CD1c-positive myeloid dendritic cell (primary cell): Measurements from ENCODE around the gene HMGN4.

Source experiments
- DNase-seq: peaks from one replicate; pipeline ENCODE4 v3.0.0-alpha.2; 2016; ENCODE audit errors: extremely low spot score

Gene HMGN4

DNA sequence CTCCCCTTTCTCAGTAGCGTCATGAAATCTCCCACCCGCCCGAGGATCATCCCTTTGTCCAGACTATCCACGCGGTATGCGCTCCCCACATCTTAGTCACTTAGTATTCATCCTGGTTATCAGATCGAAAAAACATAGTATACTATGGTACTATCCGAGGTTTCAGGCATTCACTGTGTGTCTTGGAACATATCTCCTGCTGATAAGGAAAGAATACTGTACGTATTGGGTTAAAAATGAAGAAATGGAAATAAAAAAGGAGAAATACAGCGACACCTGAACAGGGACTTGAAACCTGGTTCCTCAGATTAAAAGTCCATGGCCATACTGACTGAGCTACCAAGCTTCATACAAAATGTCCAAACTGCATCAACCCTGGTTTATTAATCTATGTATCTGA lies 14.0 kb downstream of the HMGN4 start:
- DNase-seq = no peak

GRCh38 chr6:26552640-26553188 lies 14.5 kb downstream of the HMGN4 start:
- DNase-seq = no peak

DNA sequence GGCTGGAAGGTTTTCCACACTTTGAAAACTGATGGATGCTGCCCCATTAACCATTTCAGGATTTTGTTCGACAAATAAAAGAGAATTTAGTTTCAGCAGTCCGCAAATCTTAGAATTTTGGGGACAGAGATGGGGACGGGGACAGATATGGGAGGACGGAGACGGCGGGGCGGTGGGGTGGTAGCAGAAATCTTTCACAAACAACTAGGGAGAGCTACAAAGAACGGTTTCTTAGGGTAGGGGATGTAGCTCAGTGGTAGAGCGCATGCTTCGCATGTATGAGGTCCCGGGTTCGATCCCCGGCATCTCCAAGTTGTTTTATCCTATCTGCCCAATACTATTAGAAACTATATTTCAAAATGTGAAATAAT lies 15.1 kb downstream of the HMGN4 start:
- peak; percentile 76 for DNase-seq

- DNase-seq = peak; percentile 86
Measured at GRCh38 chr6:26553635-26554446, 15.7 kb downstream of the HMGN4 start.

- no peak for DNase-seq
Measured at GRCh38 chr6:26554447-26554696, 16.2 kb downstream of the HMGN4 start.

- peak; percentile 60 for DNase-seq
Measured at GRCh38 chr6:26554697-26555504, 16.7 kb downstream of the HMGN4 start.

GRCh38 chr6:26555505-26556262 lies 17.5 kb downstream of the HMGN4 start:
- DNase-seq = no peak

- DNase-seq = no peak
Measured at GRCh38 chr6:26556263-26557070, 18.3 kb downstream of the HMGN4 start.

GRCh38 chr6:26561533-26562466 lies 23.6 kb downstream of the HMGN4 start:
- DNase-seq = no peak

- DNase-seq = no peak
Measured at GRCh38 chr6:26563488-26563887, 25.3 kb downstream of the HMGN4 start.

- peak; percentile 98 for DNase-seq
Measured at GRCh38 chr6:26568601-26569432, 30.7 kb downstream of the HMGN4 start.

GRCh38 chr6:26569433-26569764 lies 31.2 kb downstream of the HMGN4 start:
- no peak for DNase-seq

- DNase-seq = no peak
Measured at GRCh38 chr6:26570027-26570809, 32.1 kb downstream of the HMGN4 start.

DNA sequence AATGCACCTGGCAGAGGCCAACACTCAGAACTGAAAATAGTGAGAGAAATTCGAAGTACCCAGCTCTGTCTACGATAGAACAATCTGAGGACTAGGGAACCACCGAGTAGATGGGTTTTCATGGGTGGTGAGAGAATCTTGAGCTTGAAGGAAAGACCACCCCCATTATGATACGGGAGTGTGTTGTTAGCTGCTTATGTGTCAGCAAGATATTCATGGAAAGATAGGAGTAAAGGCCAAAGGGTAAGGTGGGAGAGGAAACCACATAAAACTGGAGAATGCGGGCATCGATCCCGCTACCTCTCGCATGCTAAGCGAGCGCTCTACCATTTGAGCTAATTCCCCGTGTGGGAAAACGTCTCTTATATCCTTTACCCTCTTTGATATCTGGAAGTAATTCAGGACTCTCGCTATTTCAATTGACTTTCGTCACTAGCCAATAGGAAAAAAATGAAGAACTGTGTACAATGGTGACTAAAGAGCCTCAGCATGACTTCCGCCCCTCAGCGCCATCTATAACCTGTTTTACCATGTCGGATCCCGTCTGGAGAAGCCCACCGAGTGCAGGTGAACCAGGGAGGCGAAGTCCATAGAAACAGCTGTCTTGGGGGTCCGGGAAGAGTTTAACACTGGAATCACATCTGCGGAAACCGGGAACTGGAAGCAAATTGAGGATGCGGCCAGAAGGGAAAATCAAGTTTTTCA lies 33.6 kb downstream of the HMGN4 start:
- peak; percentile 89 for DNase-seq

DNA sequence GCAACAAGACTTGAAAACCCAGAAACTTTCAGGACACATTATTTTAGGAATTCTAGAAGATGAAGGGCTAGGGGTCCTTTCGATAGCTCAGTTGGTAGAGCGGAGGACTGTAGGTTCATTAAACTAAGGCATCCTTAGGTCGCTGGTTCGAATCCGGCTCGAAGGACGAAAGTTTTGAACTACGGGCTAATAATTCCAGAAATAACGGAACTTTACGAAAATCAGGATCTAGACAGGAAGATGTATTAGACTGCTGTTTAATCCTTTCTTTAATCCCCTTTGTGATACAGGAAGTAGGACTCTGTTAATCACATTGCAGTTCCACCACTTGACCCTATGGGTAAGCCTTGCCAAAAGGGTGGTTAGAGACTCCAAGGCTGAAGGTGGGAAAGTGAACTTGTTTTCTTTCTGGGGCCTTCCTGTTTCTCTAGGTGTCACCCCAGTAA lies 37.4 kb downstream of the HMGN4 start:
- DNase-seq = no peak

- peak; percentile 63 for DNase-seq
Measured at GRCh38 chr6:26576407-26576843, 38.3 kb downstream of the HMGN4 start.

- peak; percentile 94 for DNase-seq
Measured at GRCh38 chr6:26576929-26577719, 39.0 kb downstream of the HMGN4 start.
